Globus pallidus (tissue), 1 donor: ENCODE results near the gene SCAP.
"Not testable (repeated sequence)": the region's sequence is repeated elsewhere in the genome, so short reads cannot be mapped to it uniquely, and the experiment has no call there.

Source experiments
- DNase-seq: peaks from one replicate; pipeline ENCODE4 v3.0.0-alpha.2; 2015; ENCODE audit warnings: low spot score

Gene SCAP

GRCh38 chr3:47480267-47480666 is 4.5 kb upstream of the SCAP start:
- DNase-seq: not testable (repeated sequence)

DNA sequence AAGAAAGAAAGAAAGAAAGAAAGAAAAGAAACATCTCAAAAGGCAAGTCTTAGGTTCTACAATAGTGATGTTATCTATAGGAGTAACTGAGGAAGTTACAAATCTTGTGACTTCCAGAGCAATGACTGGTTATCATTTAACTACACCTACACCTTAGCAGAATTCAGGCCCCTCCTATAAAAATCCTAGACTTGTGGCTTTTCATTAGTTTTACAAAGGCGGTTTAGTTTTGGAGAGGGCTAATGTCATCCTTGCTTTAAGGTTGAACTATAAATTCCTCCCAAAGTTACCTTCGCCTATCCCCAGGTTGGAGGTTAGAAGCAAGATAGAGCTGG is 4.1 kb upstream of the SCAP start:
- DNase-seq: no peak

DNA sequence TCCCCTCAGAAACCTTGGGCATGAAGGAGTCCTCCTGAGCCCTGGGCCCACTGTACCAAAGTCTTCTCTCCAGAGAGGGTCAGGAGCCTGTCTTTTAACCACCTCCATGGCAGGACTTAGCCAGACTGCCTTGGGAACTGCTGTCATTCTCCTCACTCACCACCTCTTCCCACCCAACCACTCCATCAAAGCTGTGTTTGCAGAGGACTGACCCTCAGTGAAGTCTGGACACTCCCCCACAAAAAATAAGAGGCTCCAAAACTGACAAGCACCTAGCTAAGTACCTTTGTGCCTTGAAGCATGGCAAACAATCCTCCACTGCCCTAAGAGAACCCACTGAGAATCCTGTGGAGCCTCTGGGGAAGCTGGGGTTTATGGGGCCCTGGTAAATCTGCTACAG is 2.3 kb upstream of the SCAP start:
- DNase-seq: no peak

- DNase-seq: no peak
These were observed 981 bp upstream of the SCAP start for GRCh38 chr3:47476644-47477199.

- DNase-seq: no peak
These were observed 537 bp upstream of the SCAP start for GRCh38 chr3:47476330-47476626.

DNA sequence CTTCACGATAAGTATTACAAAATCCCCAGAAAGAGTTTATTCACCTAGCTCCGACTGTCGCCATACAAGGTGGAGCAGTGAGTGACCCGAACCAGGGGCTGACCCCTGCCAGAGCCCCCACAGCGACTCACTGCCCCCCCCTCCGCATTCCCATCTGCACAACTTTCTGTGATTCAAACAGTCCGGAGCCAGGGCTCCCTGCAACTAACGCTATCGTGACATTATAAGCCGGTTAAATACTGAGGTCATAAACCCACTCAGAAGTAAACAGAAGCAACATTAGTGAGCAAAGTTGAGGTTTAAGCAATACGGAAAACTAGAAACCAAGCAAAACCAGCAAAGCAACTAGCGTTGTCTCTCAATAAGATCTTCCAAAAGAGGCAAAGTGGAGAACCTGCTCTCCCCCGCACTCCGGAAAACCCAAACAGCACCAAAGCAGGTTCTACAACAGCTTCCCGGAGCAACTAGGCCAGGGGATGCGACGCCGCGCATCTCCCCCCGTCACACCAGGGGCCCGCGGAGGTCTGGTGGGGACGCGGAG is 642 bp downstream of the SCAP start:
- peak; percentile 11 for DNase-seq

DNA sequence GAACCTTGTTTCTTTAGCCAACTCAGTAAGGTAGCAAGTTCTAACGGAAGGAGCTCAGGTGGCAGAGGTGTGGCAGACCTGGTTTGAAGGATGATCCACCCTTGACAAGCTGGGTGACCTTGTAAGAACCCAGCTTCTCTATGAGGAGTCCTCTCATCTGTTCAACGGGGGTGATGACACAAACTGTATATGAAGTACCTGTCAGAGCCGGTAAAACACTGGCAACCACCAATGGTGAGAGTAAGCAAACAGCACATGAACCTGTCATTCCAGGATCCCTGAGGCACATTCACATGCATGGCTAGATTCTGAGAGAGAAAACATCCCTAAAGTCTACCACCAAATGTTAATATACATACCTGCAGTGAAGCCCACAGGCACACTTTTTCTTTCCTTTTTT is 2.4 kb downstream of the SCAP start:
- DNase-seq: no peak

DNA sequence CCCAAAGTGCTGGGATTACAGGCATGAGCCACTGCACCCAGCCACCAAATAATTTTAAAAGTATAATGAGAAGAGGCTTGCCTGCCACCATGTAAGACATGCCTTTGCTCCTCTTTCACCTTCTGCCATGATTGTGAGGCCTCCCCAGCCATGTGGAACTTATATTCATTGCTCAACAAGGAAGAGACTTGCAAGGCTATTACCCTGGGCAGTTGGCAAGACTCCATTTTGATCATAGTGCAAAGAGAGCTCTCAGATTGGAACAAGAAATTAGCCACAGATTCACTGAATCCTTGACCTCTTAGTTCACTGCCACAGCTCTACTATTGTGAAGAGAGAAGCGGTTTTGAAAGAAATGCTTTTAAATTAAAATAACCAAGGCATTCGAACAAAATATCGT is 6.1 kb downstream of the SCAP start:
- no peak for DNase-seq

DNA sequence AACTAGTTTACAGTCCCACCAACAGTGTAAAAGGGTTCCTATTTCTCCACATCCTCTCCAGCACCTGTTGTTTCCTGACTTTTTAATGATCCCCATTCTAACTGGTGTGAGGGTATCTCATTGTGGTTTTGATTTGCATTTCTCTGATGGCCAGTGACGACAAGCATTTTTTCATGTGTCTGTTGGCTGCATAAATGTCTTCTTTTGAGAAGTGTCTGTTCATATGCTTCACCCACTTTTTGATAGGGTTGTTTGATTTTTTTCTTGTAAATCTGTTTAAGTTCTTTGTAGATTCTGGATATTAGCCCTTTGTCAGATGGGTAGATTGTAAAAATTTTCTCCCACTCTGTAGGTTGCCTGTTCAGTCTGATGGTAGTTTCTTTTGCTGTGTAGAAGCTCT is 7.4 kb downstream of the SCAP start:
- DNase-seq: not testable (repeated sequence)

DNA sequence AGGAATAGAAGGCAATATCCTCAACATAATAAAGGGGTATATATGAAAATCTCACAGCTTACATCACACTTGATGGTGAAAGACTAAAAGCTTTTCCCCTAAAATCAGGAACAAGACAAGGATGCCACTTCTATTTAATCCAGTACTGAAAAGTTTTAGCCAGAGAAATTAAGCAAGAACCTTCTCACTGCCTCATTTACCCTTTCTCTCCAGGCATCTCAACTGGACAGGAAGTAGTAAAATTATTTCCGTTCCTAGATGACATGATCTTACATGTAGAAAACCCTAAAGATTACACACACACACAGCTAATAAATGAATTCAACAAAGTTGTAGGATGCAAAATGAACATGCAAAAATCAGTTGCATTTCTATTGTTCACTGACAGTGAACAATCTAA is 11.2 kb downstream of the SCAP start:
- no peak for DNase-seq

- DNase-seq: not testable (repeated sequence)
These were observed 16.1 kb downstream of the SCAP start for GRCh38 chr3:47459534-47460085.

DNA sequence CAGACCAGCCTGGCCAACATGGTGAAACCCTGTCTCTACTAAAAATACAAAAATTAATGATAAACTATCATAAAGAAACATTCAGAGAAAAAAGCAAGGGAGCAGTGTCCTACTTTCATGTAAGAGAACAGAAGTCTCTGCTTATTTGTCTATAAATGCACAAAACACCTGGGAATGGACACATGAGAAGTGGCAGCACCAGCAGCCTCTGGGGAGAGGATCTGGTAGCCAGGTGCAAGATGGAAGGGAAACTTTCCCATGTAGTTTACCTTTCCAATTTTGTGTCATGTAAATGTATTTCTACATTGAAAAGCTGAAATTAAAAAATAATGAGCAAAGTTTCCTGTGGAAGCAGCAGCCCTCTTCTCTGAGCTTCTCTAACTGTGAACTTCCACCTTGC is 18.8 kb downstream of the SCAP start:
- no peak for DNase-seq

DNA sequence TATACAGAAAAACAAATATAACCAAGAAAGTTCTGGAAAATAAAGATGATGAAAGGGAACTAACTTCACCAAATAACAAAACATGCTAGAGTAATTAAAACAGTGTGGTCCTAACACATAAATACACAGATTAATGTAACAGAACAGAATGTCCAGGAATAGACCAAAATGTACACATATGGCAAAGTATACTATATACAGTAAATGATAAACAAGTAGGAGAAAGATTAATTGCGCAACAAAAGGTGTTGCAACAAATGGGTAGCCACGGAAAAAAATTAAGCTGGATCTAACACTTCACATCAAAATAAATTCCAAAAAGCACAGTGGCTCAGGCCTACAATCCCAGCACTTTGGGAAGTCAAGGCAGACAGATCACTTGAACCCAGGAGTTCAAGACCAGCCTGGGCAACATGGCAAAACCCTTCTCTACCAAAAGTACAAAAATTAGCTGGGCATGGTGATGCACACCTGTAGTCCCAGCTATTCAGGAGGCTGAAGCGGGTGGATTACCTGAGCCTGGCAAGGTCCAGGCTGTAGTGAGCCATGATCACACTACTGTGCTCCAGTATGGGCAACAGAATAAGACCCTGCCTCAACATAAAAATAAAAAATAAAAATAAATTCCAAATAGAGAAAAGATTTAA is 19.8 kb downstream of the SCAP start:
- no peak for DNase-seq

- no peak for DNase-seq
These were observed 23.1 kb downstream of the SCAP start for GRCh38 chr3:47452453-47453215.

DNA sequence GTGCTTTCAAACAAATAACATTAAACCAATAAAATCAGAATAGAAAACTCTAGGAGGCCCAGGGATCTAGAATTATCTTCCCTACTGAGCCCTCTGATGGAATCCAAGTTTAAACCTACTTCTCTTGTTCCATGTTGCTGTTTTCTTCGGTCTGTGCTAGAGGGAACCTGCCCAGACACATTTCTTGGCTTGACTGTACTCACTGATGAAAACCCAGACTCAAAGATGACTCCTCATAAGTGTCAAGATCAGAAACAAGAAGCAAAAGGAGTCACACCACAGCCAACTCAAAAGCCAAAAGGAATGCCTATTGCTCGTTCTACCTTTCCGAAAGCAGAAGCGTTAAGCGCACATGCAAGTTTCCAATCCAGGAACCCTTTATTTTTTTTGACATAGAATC is 31.6 kb downstream of the SCAP start:
- DNase-seq: no peak

DNA sequence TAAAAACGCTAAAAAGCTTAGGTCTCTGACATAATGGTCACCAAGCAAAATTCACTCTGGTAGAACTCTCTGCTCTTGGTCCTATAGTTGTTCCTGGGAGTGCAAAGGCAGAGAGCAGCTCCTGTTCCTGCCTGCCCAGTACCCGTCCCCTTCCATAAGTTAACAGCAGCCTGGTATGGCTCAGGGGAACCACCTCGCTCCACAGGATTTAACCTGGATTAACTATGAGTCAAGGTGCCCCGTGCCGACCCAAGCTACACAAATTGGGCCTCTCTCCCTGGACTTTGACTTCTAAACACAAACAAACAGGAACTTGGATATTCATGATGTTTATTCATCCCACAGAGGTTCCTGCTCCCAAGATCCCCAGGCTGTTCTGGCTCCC is 32.1 kb downstream of the SCAP start:
- no peak for DNase-seq

DNA sequence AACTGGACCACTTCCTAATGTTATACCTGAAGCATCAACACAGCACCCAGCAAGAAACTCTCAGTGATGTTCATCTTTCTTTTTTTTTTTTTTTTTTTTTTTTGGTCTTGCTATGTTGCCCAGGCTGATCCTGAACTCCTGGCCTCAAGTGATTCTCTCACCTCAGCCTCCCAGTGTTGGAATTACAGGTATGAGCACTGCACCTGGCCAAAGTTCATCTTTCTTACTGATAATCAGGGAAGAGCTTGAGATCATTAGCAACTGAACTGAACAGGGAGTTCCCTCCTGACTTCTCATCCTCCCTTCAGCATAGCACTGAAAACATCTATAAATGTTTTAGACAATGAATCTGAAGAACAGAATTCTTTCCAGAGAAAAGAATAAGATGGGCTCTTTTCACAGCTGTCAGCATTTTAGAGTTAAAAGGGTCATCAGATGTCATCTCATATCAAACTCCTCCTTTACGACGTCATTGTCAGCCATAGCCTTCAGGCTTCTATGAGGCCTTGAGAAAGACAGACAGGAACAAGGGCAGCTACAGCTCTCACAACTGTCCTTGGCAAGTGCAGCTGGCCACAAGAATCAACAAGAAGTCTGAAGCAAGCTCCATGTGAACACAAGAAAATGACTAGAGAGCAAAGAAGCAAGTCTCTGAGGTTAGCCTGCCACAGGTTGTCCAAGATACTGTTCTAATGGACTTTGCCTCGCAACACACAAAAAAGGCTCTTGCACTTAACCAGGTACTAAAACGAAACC is 33.8 kb downstream of the SCAP start:
- DNase-seq: no peak

DNA sequence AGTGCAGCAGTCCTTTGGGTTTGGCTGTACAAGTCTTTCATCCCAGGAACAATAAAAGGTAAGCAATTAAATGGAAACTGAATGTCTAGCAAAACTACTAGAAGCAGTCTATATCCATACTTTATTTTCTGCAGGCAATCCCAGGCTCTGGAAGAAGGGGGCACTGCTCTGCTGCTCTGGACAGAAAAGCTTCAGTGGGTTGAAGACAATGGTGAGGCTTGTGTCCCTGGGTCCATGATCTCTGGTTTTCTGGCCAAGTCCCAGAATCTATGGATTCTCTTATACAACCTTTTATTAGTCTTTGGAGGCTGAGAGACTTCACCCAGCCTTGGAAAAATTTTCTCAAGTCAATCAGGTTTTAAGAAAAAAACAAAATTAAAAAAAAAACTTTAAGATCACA is 35.6 kb downstream of the SCAP start:
- DNase-seq: peak; percentile 84

DNA sequence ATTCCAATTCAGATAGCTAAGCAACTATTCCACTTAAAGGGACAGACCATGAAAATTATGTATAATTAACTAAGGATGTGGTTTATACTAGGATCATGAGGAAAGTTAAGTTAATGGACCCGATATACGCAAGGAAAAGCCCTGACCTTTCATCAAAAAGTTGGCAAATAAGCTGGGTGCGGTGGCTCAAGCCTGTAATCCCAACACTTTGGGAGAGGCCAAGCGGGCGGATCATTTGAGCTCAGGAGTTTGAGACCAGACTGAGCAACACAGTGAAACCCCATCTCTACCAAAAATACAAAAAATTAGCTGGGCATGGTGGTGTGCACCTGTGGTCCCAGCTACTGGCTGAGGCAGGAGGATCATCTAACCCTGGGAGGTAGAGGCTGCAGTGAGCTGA is 39.6 kb downstream of the SCAP start:
- no peak for DNase-seq

GRCh38 chr3:47434849-47435248 is 40.9 kb downstream of the SCAP start:
- no peak for DNase-seq

DNA sequence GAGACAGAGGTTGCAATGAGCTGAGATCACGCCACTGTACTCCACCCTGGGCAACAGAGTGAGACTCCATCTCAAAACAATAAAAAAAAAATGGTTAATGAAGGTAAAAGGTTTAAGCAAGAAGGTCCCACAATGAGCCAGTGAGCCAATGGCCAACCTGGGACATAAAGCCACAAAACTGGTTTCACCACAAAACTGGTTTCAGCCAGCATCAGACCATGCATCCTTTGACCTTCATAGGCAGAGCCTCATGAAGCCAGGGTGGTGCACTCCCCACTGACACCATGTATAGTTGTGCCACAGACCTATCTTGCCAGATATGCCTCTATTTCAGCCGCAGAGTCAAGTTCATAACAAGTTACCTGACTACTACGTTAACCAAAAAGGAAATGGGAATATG is 41.9 kb downstream of the SCAP start:
- DNase-seq: no peak

- DNase-seq: no peak
These were observed 43.1 kb downstream of the SCAP start for GRCh38 chr3:47432673-47433072.

DNA sequence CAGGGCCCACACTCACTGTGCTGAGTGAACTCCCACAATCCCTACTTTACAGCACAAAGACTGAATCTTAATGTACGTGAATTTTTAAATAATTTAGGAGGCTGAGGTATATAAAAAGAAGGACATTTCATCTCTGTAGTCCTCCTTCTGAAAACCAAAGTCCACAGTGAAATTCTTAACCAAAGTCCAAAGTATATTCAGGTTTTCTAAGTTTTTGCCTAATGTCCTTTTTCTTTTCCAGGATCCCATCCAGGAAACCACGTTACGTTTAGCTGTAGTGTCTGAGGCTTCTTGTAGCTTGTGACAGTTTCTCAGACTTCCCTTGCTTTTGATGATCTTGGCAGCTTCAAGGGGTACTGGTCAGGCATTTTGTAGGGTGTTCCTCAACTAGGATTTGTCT is 44.5 kb downstream of the SCAP start:
- DNase-seq: no peak
